ENCODE results near the gene EMILIN2. TPM values are rescaled to one million over a fixed set of nuclear protein-coding genes. Genes with fewer than 3 reads are reported as not detected.

Gene EMILIN2
- polyA plus RNA-seq, 1 experiment = 7.6 TPM

DNA sequence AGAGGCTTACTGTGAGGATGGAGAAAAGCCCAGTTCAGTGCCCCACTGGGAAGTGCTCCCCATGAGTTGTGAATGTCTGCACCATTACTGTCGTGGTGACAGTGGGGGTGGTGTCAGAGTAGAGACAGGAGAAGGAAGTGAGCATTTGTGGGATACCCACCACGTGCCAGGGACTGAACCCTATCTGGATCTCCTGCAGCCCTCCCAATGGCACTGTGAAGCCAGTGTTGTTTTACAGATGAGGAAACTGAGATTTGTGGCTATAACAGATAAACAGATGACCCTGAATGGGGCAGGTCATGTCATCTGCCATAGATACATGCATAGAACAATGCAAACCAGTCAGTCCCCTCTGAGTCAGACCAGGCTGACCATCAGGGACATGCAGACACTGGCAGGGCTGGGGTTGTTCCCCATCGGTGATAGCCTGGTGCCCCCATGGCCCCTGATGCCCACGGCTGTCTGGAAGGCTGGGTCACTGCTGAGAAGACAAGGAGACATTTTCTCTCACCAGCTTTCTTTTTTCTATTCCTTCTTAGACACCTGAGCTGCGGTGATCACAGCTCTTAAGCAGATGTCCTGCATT lies 60.8 kb downstream of the EMILIN2 start:
- peaks cover 10% of the 10 kb centered on the region for H3K36me3 ChIP-seq (ENCODE audit: control insufficient read depth, insufficient read depth, low read length)
- TF ChIP-seq, protein P1, sequence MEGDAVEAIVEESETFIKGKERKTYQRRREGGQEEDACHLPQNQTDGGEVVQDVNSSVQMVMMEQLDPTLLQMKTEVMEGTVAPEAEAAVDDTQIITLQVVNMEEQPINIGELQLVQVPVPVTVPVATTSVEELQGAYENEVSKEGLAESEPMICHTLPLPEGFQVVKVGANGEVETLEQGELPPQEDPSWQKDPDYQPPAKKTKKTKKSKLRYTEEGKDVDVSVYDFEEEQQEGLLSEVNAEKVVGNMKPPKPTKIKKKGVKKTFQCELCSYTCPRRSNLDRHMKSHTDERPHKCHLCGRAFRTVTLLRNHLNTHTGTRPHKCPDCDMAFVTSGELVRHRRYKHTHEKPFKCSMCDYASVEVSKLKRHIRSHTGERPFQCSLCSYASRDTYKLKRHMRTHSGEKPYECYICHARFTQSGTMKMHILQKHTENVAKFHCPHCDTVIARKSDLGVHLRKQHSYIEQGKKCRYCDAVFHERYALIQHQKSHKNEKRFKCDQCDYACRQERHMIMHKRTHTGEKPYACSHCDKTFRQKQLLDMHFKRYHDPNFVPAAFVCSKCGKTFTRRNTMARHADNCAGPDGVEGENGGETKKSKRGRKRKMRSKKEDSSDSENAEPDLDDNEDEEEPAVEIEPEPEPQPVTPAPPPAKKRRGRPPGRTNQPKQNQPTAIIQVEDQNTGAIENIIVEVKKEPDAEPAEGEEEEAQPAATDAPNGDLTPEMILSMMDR (IDR thresholded peaks at IDR 0.05; ENCODE audit: insufficient read depth, low read depth, low read length) = no peak
- ChIA-PET CTCF (interaction anchor here (1.2 to 1.5 kb wide), 2 partner anchors 8 to 338 kb away, joined by 3 to 5 read pairs; no protein-coding TSS in a partner anchor), POLR2A (no interaction called here)
- no peaks in the 10 kb centered on the region for H3K27me3 ChIP-seq (ENCODE audit: control insufficient read depth, insufficient read depth, low read length)
- peak overlapping the region; percentile 55 for H3K4me3 ChIP-seq (ENCODE audit: low read depth, low read length)
- DNase-seq (ENCODE audit: low read depth) = no peak

GRCh38 chr18:2908166-2908945 lies 61.5 kb downstream of the EMILIN2 start:
- TF ChIP-seq, protein P1 (IDR thresholded peaks at IDR 0.05; ENCODE audit: insufficient read depth, low read depth, low read length) = no peak
- no peaks in the 10 kb centered on the region for H3K27me3 ChIP-seq (ENCODE audit: control insufficient read depth, insufficient read depth, low read length)
- H3K36me3 ChIP-seq (ENCODE audit: control insufficient read depth, insufficient read depth, low read length) = peaks cover 13% of the 10 kb centered on the region
- no peak for DNase-seq (ENCODE audit: low read depth)
- no peak overlapping the region for H3K4me3 ChIP-seq (ENCODE audit: low read depth, low read length)
- CTCF ChIA-PET = interaction anchor here (0.6 to 1.7 kb wide), 4 partner anchors 7 to 221 kb away, joined by 3 read pairs; no protein-coding TSS in a partner anchor
- POLR2A ChIA-PET = no interaction called here

DNA sequence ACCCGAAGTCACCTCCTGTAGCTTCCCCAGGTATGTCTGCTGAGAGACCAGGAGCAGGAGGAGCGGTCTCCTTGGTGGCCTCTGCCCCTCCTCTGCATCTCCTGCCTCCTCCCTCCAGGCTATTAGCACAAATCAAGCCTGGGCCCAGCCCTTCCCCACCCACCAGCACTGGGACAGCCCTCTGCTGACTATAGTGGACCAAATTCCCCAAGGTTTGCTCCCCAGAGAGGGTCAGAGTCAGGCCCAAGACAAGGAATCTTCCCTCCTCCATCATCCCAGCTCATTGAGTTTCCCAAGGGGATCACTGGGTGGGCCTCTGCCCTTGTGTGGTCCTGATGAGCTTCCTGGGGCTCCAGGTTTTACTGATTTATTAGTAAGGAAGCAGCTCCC lies 62.1 kb downstream of the EMILIN2 start:
- peaks cover 17% of the 10 kb centered on the region for H3K36me3 ChIP-seq (ENCODE audit: control insufficient read depth, insufficient read depth, low read length)
- POLR2A ChIA-PET = no interaction called here

GRCh38 chr18:2909431-2910140 lies 62.8 kb downstream of the EMILIN2 start:
- TF ChIP-seq, protein P1 (IDR thresholded peaks at IDR 0.05; ENCODE audit: insufficient read depth, low read depth, low read length) = no peak
- POLR2A ChIA-PET = interaction anchor here (0.6 kb wide), 1 partner anchor 100 kb away, joined by 5 read pairs; no protein-coding TSS in a partner anchor
- Histone ChIP-seq H3K27me3 (ENCODE audit: control insufficient read depth, insufficient read depth, low read length) (no peaks in the 10 kb centered on the region), H3K36me3 (ENCODE audit: control insufficient read depth, insufficient read depth, low read length) (peaks cover 21% of the 10 kb centered on the region), H3K4me3 (ENCODE audit: low read depth, low read length) (no peak overlapping the region)
- no peak for DNase-seq (ENCODE audit: low read depth)
- CTCF ChIA-PET = interaction anchor here (1.1 to 1.7 kb wide), 2 partner anchors 11 to 220 kb away, joined by 3 read pairs; no protein-coding TSS in a partner anchor

More for the DNA sequence above, 62.1 kb downstream of the EMILIN2 start:
- Histone ChIP-seq H3K27me3 (ENCODE audit: control insufficient read depth, insufficient read depth, low read length) (no peaks in the 10 kb centered on the region), H3K4me3 (ENCODE audit: low read depth, low read length) (no peak overlapping the region)
- TF ChIP-seq, protein P1 (IDR thresholded peaks at IDR 0.05; ENCODE audit: insufficient read depth, low read depth, low read length) = no peak
- CTCF ChIA-PET = interaction anchor here (0.6 to 1.7 kb wide), 3 partner anchors 10 to 220 kb away, joined by 3 read pairs; no protein-coding TSS in a partner anchor
- no peak for DNase-seq (ENCODE audit: low read depth)

- Histone ChIP-seq H3K27me3 (ENCODE audit: control insufficient read depth, insufficient read depth, low read length) (no peaks in the 10 kb centered on the region), H3K4me3 (ENCODE audit: low read depth, low read length) (no peak overlapping the region), H3K36me3 (ENCODE audit: control insufficient read depth, insufficient read depth, low read length) (peaks cover 23% of the 10 kb centered on the region)
- DNase-seq (ENCODE audit: low read depth) = no peak
- ChIA-PET CTCF (interaction anchor here (1.7 kb wide), 1 partner anchor 219 kb away, joined by 3 read pairs; no protein-coding TSS in a partner anchor), POLR2A (no interaction called here)
- TF ChIP-seq, protein P1 (IDR thresholded peaks at IDR 0.05; ENCODE audit: insufficient read depth, low read depth, low read length) = no peak
Measured at GRCh38 chr18:2910261-2910660, 63.5 kb downstream of the EMILIN2 start.

Measured in BJ (cell line).